MM.1S (cell line): ENCODE measurements around the gene PDZRN3.

Experiments
- DNase-seq: peaks from one replicate; pipeline ENCODE4 v3.0.0-alpha.2; 2015
- H2AFZ ChIP-seq: fragments of 300-600 bp; sonication (generic); 2 replicates; pipeline ENCODE4 v1.6.0; 2016; ENCODE audit warnings: antibody characterized with exemption, low read length
- H3F3A ChIP-seq: fragments of 300-600 bp; sonication (generic); 2 replicates; pipeline ENCODE4 v1.6.1; 2016; ENCODE audit warnings: mild to moderate bottlenecking, antibody characterized with exemption, low read length, moderate library complexity, mixed read lengths; ENCODE audit not compliant: insufficient read depth
- H3K27ac ChIP-seq: fragments of 300-600 bp; sonication (generic); 2 replicates; pipeline ENCODE4 v1.5.1; 2016; ENCODE audit warnings: mild to moderate bottlenecking, low read length
- H3K27me3 ChIP-seq: fragments of 300-600 bp; sonication (generic); replicated peaks from 2 replicates; pipeline ENCODE4 v1.6.0; 2016; ENCODE audit warnings: low read length; ENCODE audit not compliant: insufficient read depth
- H3K36me3 ChIP-seq: fragments of 300-600 bp; sonication (generic); replicated peaks from 2 replicates; pipeline ENCODE4 v1.6.1; 2016; ENCODE audit warnings: mild to moderate bottlenecking, low read length, mixed read lengths; ENCODE audit not compliant: insufficient read depth
- H3K4me1 ChIP-seq: fragments of 300-600 bp; sonication (generic); 2 replicates; pipeline ENCODE4 v1.6.1; 2016; ENCODE audit warnings: low read length, mixed read lengths
- H3K4me2 ChIP-seq: fragments of 300-600 bp; sonication (generic); 2 replicates; pipeline ENCODE4 v1.6.0; 2016; ENCODE audit warnings: low read depth, low read length
- H3K4me3 ChIP-seq: fragments of 300-600 bp; sonication (generic); 2 replicates; pipeline ENCODE4 v1.5.1; 2016; ENCODE audit warnings: low read length, mixed read lengths
- H3K79me2 ChIP-seq: fragments of 300-600 bp; sonication (generic); 2 replicates; pipeline ENCODE4 v1.6.1; 2016; ENCODE audit warnings: mixed run types, low read length, mixed read lengths
- H3K9ac ChIP-seq: fragments of 300-600 bp; sonication (generic); 2 replicates; pipeline ENCODE4 v1.6.1; 2016; ENCODE audit warnings: low read length, mixed read lengths
- H3K9me2 ChIP-seq: fragments of 300-600 bp; sonication (generic); replicated peaks from 2 replicates; pipeline ENCODE4 v1.6.1; 2016; ENCODE audit warnings: mild to moderate bottlenecking, low read length, mixed read lengths; ENCODE audit not compliant: insufficient read depth
- H3K9me3 ChIP-seq: fragments of 300-600 bp; sonication (generic); replicated peaks from 2 replicates; pipeline ENCODE4 v1.6.1; 2016; ENCODE audit warnings: mild to moderate bottlenecking, low read length, mixed read lengths; ENCODE audit not compliant: insufficient read depth
- H4K20me1 ChIP-seq: fragments of 300-600 bp; sonication (generic); 2 replicates; pipeline ENCODE4 v1.6.1; 2016; ENCODE audit warnings: mild to moderate bottlenecking, low read length, moderate library complexity, mixed read lengths; ENCODE audit not compliant: insufficient read depth
- EZH2 ChIP-seq: fragments of 300-600 bp; sonication (generic); optimal IDR thresholded peaks from 2 replicates; pipeline ENCODE3; 2017; ENCODE audit warnings: low read depth, mild to moderate bottlenecking, antibody characterized with exemption, low read length, mixed read lengths
- EZH2phosphoT487 ChIP-seq: fragments of 300-600 bp; sonication (generic); IDR thresholded peaks from 2 replicates; pipeline ENCODE4 v1.6.1; 2018; ENCODE audit warnings: antibody characterized with exemption, low read length
- TF ChIP-seq, protein P1 (sequence below): fragments of 300-600 bp; sonication (generic); IDR thresholded peaks from 2 replicates; pipeline ENCODE4 v1.5.1; 2016; ENCODE audit warnings: antibody characterized with exemption, low read length, mixed read lengths

Gene PDZRN3

GRCh38 chr3:73500321-73500720 is 124.4 kb downstream of the PDZRN3 start:
- Histone ChIP-seq H3K4me2 (no peak overlapping the region), H3K27ac (no peak overlapping the region), H3K27me3 (no peaks in the 10 kb centered on the region), H3K4me1 (peaks cover 20% of the 10 kb centered on the region), H3K9me3 (no peaks in the 10 kb centered on the region), H2AFZ (no peak overlapping the region), H3F3A (peaks cover 4% of the 10 kb centered on the region; the same call in 1 of the 2 replicates), H3K36me3 (no peaks in the 10 kb centered on the region), H3K4me3 (no peak overlapping the region), H4K20me1 (no peaks in the 10 kb centered on the region), H3K9ac (no peak overlapping the region), H3K9me2 (no peaks in the 10 kb centered on the region), H3K79me2 (no peaks in the 10 kb centered on the region)
- no peak for DNase-seq
- TF ChIP-seq EZH2 (no peak), EZH2phosphoT487 (no peak)
- TF ChIP-seq, protein P1, sequence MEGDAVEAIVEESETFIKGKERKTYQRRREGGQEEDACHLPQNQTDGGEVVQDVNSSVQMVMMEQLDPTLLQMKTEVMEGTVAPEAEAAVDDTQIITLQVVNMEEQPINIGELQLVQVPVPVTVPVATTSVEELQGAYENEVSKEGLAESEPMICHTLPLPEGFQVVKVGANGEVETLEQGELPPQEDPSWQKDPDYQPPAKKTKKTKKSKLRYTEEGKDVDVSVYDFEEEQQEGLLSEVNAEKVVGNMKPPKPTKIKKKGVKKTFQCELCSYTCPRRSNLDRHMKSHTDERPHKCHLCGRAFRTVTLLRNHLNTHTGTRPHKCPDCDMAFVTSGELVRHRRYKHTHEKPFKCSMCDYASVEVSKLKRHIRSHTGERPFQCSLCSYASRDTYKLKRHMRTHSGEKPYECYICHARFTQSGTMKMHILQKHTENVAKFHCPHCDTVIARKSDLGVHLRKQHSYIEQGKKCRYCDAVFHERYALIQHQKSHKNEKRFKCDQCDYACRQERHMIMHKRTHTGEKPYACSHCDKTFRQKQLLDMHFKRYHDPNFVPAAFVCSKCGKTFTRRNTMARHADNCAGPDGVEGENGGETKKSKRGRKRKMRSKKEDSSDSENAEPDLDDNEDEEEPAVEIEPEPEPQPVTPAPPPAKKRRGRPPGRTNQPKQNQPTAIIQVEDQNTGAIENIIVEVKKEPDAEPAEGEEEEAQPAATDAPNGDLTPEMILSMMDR = no peak

DNA sequence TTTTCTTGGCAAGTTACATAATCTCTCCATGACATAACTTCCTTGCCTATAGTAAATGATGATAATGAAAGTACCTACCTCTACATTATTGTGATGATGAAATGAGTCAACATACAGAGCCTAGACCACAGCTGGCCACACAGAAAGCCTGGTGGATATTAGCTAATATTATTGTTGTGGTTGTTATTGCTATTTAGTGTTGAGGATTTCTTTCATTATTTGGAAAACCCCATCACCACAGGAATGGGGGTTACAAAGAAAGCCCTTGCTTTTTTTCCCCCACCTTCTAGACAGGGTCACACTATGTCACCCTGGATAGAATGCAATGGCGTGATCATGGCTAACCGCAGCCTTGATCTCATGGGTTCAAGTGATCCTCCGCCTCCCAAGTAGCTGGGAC is 125.0 kb downstream of the PDZRN3 start:
- H3K4me3 ChIP-seq = no peak overlapping the region
- DNase-seq = no peak
- no peaks in the 10 kb centered on the region for H3K27me3 ChIP-seq
- H3K9me2 ChIP-seq = no peaks in the 10 kb centered on the region
- TF ChIP-seq EZH2 (no peak), EZH2phosphoT487 (no peak)
- TF ChIP-seq, protein P1 = no peak
- H3K4me2 ChIP-seq = no peak overlapping the region
- H3K4me1 ChIP-seq = peaks cover 20% of the 10 kb centered on the region
- no peaks in the 10 kb centered on the region for H3K36me3 ChIP-seq
- no peak overlapping the region for H2AFZ ChIP-seq
- H3K27ac ChIP-seq = no peak overlapping the region
- no peaks in the 10 kb centered on the region for H4K20me1 ChIP-seq
- no peaks in the 10 kb centered on the region for H3K9me3 ChIP-seq
- H3F3A ChIP-seq = peaks cover 4% of the 10 kb centered on the region; the same call in 1 of the 2 replicates
- H3K9ac ChIP-seq = no peak overlapping the region
- no peaks in the 10 kb centered on the region for H3K79me2 ChIP-seq

- no peaks in the 10 kb centered on the region for H3K9me3 ChIP-seq
- no peak for TF ChIP-seq EZH2phosphoT487
- TF ChIP-seq, protein P1 = no peak
- no peak for TF ChIP-seq EZH2
- no peak overlapping the region for H2AFZ ChIP-seq
- no peaks in the 10 kb centered on the region for H3K27me3 ChIP-seq
- H3K79me2 ChIP-seq = no peaks in the 10 kb centered on the region
- no peak overlapping the region for H3K4me2 ChIP-seq
- no peak for DNase-seq
- no peaks in the 10 kb centered on the region for H4K20me1 ChIP-seq
- no peaks in the 10 kb centered on the region for H3K36me3 ChIP-seq
- H3K4me1 ChIP-seq = peaks cover 14% of the 10 kb centered on the region
- no peak overlapping the region for H3K4me3 ChIP-seq
- H3K27ac ChIP-seq = no peak overlapping the region
- H3K9ac ChIP-seq = no peak overlapping the region
- no peaks in the 10 kb centered on the region for H3K9me2 ChIP-seq
- peaks cover 4% of the 10 kb centered on the region; the same call in 1 of the 2 replicates for H3F3A ChIP-seq
These were observed 125.7 kb downstream of the PDZRN3 start for GRCh38 chr3:73498764-73499622.
